HepG2 (cell line): ENCODE results near the gene GCLM. TPM values are rescaled to one million over a fixed set of nuclear protein-coding genes. Genes with fewer than 3 reads are reported as not detected.
A peak's percentile ranks its signal among the peaks of the same experiment; 100 is the strongest.

Source experiments
- GABPA ChIP-seq, 2 experiments: IDR thresholded peaks; 2 replicates each; pipeline ENCODE4 v1.6.1; 2011 to 2016; ENCODE audit warnings: low read depth in 2 of 2, low read length in 1 of 2, missing biosample characterization in 1 of 2, missing genetic modification characterization in 1 of 2
- HCFC1 ChIP-seq: fragments of 150-350 bp; IDR thresholded peaks from 2 replicates; pipeline ENCODE4 v1.6.1; 2014; ENCODE audit warnings: low read depth, low read length
- MTA3 ChIP-seq: sonication (generic); formaldehyde crosslinking; IDR thresholded peaks from 2 replicates; pipeline ENCODE4 v1.4.0; 2020; ENCODE audit warnings: missing genetic modification reagents
- RBM22 ChIP-seq: fragments of 200-400 bp; formaldehyde crosslinking; optimal IDR thresholded peaks from 2 replicates; pipeline ENCODE3; 2017; ENCODE audit warnings: mild to moderate bottlenecking, low read length, moderate library complexity
- ZNF547 ChIP-seq: sonication (generic); formaldehyde crosslinking; IDR thresholded peaks from 2 replicates; pipeline ENCODE4 v1.5.1; 2020; ENCODE audit warnings: mild to moderate bottlenecking, missing genetic modification reagents
- ZNF556 ChIP-seq: sonication (generic); formaldehyde crosslinking; IDR thresholded peaks from 2 replicates; pipeline ENCODE4 v1.4.0; 2020; ENCODE audit warnings: mild to moderate bottlenecking, missing genetic modification reagents, borderline replicate concordance
- ZNF670 ChIP-seq: sonication (generic); formaldehyde crosslinking; IDR thresholded peaks from 2 replicates; pipeline ENCODE4 v1.8.0; 2022; ENCODE audit warnings: mild to moderate bottlenecking, missing genetic modification reagents, borderline replicate concordance
- ZNF678 ChIP-seq: sonication (generic); formaldehyde crosslinking; IDR thresholded peaks from 2 replicates; pipeline ENCODE4 v1.4.0; 2020; ENCODE audit warnings: mild to moderate bottlenecking, missing genetic modification reagents
- polyA plus RNA-seq, 8 experiments: library from polyadenylated mRNA; depleted of rRNA in 3 of 8; stranded (reverse) in 7 of 8; unstranded in 1 of 8; fragments of >200 nt; fragmentation: Illumina TruSeq in 4 of 8; extraction: Trizol in 4 of 8; gene quantifications; 2 replicates each; pipeline versions ENCODE4 v1.2.1 to v1.2.3, GENCODE V29; 2011 to 2016; ENCODE audit warnings: low read depth in 4 of 8, missing spikeins in 1 of 8, mixed read lengths in 1 of 8; ENCODE audit not compliant: insufficient read depth in 1 of 8
- total RNA-seq, 5 experiments: library from RNA; depleted of rRNA; stranded (reverse); fragments of >200 nt; fragmentation: Illumina TruSeq; extraction: Trizol; gene quantifications; 2 replicates each; pipeline ENCODE4 v1.2.3, GENCODE V29; 2016; ENCODE audit warnings: low read depth in 1 of 5
- TF ChIP-seq, protein P1 (sequence below): sonication (generic); formaldehyde crosslinking; IDR thresholded peaks from 2 replicates; pipeline ENCODE4 v1.5.1; 2020; ENCODE audit warnings: mild to moderate bottlenecking, missing genetic modification reagents, moderate library complexity
- TF ChIP-seq, protein P2 (sequence below): sonication (generic); formaldehyde crosslinking; IDR thresholded peaks from 2 replicates; pipeline ENCODE4 v1.8.1; 2023; ENCODE audit warnings: mild to moderate bottlenecking, missing genetic modification reagents
- TF ChIP-seq, protein P3 (sequence below): IDR thresholded peaks from 2 replicates; pipeline ENCODE4 v1.6.1; 2016; ENCODE audit warnings: low read depth
- TF ChIP-seq, protein P4 (sequence below): sonication (generic); formaldehyde crosslinking; IDR thresholded peaks from 2 replicates; pipeline ENCODE4 v1.4.0; 2020; ENCODE audit warnings: missing genetic modification reagents
- TF ChIP-seq, protein P5 (sequence below): fragments of 450-650 bp; IDR thresholded peaks from 2 replicates; pipeline ENCODE4 v1.6.1; 2017
- TF ChIP-seq, protein P6 (sequence below): IDR thresholded peaks from 2 replicates; pipeline ENCODE4 v1.6.1; 2016
- TF ChIP-seq, protein P7 (sequence below): sonication (generic); formaldehyde crosslinking; IDR thresholded peaks from 2 replicates; pipeline ENCODE4 v1.5.0; 2020; ENCODE audit warnings: mild to moderate bottlenecking, missing genetic modification reagents

GCLM gene
- total and polyA plus RNA-seq, 2 of the 13 experiments (the other 11 are each of a cell fraction or from before 2014, with no cell fraction given): 8.7 to 29.9 TPM

DNA sequence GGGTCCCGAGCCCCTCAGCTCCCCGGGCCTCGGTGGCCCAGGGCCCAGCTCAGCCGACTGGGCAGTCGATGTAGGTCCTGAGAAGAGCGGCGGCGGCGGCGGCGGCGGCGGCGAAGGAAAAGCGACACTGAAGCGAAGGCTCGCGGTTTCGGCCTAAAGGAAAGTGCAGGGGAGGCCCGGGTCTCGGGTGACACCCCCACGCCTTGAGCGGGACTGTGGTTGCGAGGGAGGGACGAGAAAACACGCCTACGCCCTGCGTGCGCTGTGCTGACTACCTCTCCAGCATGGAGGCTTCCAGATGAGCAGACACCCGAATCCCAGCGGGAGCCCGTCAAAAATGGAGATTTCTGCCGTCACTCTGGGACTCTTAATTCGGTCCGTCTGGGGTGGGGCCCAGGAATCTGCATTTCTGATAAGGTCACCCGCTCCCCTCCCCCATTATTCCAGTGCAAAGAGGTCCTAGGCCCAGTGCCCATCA, 61.4 kb downstream of the GCLM start (continued):
- TF ChIP-seq, protein P1, sequence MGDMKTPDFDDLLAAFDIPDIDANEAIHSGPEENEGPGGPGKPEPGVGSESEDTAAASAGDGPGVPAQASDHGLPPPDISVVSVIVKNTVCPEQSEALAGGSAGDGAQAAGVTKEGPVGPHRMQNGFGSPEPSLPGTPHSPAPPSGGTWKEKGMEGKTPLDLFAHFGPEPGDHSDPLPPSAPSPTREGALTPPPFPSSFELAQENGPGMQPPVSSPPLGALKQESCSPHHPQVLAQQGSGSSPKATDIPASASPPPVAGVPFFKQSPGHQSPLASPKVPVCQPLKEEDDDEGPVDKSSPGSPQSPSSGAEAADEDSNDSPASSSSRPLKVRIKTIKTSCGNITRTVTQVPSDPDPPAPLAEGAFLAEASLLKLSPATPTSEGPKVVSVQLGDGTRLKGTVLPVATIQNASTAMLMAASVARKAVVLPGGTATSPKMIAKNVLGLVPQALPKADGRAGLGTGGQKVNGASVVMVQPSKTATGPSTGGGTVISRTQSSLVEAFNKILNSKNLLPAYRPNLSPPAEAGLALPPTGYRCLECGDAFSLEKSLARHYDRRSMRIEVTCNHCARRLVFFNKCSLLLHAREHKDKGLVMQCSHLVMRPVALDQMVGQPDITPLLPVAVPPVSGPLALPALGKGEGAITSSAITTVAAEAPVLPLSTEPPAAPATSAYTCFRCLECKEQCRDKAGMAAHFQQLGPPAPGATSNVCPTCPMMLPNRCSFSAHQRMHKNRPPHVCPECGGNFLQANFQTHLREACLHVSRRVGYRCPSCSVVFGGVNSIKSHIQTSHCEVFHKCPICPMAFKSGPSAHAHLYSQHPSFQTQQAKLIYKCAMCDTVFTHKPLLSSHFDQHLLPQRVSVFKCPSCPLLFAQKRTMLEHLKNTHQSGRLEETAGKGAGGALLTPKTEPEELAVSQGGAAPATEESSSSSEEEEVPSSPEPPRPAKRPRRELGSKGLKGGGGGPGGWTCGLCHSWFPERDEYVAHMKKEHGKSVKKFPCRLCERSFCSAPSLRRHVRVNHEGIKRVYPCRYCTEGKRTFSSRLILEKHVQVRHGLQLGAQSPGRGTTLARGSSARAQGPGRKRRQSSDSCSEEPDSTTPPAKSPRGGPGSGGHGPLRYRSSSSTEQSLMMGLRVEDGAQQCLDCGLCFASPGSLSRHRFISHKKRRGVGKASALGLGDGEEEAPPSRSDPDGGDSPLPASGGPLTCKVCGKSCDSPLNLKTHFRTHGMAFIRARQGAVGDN (CRISPR knock-in tag): peak; percentile 14
- TF ChIP-seq HCFC1: no peak
- TF ChIP-seq ZNF547: no peak
- 0 out of 2 replicates have a peak, but pooled peaks have one; percentile 23 for TF ChIP-seq ZNF670
- no peak for TF ChIP-seq ZNF556 (CRISPR knock-in tag)
- TF ChIP-seq GABPA (IDR thresholded peaks at IDR 0.05; ENCODE audit: low read depth, low read length): no peak
- 0 out of 2 replicates have a peak, but pooled peaks have one; percentile 1 for TF ChIP-seq GABPA (CRISPR knock-in tag; IDR thresholded peaks at IDR 0.05; ENCODE audit: low read depth)
- no peak; the same call in 1 of the 2 replicates for TF ChIP-seq ZNF678
- TF ChIP-seq, protein P2, sequence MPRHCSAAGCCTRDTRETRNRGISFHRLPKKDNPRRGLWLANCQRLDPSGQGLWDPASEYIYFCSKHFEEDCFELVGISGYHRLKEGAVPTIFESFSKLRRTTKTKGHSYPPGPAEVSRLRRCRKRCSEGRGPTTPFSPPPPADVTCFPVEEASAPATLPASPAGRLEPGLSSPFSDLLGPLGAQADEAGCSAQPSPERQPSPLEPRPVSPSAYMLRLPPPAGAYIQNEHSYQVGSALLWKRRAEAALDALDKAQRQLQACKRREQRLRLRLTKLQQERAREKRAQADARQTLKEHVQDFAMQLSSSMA (CRISPR knock-in tag): no peak; the same call in 1 of the 2 replicates
- TF ChIP-seq, protein P3, sequence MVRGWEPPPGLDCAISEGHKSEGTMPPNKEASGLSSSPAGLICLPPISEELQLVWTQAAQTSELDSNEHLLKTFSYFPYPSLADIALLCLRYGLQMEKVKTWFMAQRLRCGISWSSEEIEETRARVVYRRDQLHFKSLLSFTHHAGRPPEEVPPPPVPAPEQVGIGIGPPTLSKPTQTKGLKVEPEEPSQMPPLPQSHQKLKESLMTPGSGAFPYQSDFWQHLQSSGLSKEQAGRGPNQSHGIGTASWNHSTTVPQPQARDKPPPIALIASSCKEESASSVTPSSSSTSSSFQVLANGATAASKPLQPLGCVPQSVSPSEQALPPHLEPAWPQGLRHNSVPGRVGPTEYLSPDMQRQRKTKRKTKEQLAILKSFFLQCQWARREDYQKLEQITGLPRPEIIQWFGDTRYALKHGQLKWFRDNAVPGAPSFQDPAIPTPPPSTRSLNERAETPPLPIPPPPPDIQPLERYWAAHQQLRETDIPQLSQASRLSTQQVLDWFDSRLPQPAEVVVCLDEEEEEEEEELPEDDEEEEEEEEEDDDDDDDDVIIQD (CRISPR knock-in tag): no peak
- TF ChIP-seq, protein P4, sequence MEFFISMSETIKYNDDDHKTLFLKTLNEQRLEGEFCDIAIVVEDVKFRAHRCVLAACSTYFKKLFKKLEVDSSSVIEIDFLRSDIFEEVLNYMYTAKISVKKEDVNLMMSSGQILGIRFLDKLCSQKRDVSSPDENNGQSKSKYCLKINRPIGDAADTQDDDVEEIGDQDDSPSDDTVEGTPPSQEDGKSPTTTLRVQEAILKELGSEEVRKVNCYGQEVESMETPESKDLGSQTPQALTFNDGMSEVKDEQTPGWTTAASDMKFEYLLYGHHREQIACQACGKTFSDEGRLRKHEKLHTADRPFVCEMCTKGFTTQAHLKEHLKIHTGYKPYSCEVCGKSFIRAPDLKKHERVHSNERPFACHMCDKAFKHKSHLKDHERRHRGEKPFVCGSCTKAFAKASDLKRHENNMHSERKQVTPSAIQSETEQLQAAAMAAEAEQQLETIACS (CRISPR knock-in tag): no peak
- TF ChIP-seq, protein P5, sequence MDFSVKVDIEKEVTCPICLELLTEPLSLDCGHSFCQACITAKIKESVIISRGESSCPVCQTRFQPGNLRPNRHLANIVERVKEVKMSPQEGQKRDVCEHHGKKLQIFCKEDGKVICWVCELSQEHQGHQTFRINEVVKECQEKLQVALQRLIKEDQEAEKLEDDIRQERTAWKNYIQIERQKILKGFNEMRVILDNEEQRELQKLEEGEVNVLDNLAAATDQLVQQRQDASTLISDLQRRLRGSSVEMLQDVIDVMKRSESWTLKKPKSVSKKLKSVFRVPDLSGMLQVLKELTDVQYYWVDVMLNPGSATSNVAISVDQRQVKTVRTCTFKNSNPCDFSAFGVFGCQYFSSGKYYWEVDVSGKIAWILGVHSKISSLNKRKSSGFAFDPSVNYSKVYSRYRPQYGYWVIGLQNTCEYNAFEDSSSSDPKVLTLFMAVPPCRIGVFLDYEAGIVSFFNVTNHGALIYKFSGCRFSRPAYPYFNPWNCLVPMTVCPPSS: no peak
- no peak for TF ChIP-seq RBM22
- TF ChIP-seq MTA3 (CRISPR knock-in tag): no peak
- TF ChIP-seq, protein P6, sequence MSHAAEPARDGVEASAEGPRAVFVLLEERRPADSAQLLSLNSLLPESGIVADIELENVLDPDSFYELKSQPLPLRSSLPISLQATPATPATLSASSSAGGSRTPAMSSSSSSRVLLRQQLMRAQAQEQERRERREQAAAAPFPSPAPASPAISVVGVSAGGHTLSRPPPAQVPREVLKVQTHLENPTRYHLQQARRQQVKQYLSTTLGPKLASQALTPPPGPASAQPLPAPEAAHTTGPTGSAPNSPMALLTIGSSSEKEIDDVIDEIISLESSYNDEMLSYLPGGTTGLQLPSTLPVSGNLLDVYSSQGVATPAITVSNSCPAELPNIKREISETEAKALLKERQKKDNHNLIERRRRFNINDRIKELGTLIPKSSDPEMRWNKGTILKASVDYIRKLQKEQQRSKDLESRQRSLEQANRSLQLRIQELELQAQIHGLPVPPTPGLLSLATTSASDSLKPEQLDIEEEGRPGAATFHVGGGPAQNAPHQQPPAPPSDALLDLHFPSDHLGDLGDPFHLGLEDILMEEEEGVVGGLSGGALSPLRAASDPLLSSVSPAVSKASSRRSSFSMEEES (CRISPR knock-in tag): no peak
- TF ChIP-seq, protein P7, sequence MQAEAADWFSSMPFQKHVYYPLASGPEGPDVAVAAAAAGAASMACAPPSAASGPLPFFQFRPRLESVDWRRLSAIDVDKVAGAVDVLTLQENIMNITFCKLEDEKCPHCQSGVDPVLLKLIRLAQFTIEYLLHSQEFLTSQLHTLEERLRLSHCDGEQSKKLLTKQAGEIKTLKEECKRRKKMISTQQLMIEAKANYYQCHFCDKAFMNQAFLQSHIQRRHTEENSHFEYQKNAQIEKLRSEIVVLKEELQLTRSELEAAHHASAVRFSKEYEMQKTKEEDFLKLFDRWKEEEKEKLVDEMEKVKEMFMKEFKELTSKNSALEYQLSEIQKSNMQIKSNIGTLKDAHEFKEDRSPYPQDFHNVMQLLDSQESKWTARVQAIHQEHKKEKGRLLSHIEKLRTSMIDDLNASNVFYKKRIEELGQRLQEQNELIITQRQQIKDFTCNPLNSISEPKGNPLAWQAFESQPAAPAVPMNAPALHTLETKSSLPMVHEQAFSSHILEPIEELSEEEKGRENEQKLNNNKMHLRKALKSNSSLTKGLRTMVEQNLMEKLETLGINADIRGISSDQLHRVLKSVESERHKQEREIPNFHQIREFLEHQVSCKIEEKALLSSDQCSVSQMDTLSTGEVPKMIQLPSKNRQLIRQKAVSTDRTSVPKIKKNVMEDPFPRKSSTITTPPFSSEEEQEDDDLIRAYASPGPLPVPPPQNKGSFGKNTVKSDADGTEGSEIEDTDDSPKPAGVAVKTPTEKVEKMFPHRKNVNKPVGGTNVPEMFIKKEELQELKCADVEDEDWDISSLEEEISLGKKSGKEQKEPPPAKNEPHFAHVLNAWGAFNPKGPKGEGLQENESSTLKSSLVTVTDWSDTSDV (CRISPR knock-in tag): no peak; the same call in 1 of the 2 replicates
